ENCODE data around the gene SOBP. TPM values are rescaled to one million over a fixed set of nuclear protein-coding genes. Genes with fewer than 3 reads are reported as not detected.

SOBP gene
- total RNA-seq, 2 donors from 2014 or later: 0.16 TPM; not detected in 1

DNA sequence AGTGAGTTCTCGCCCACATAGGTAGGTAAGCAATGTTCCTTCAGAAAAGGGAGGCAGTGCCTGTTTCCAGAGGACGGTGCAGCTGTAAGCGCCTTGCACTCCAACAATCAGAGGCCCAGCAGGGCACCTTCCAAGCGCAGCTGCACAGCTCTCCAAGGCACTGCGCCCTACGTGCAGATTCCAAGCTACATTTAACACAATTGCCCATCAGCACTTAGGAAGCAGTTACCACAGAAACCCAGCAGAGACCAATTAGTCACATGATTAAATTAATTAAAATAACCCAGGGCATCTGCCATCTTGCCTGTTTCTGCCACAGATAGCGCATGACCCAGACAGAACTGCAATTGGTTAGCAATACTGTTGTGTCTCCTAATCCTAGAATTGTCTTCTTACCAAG, 65.5 kb downstream of the SOBP start:
- ATAC-seq (no peak), DNase-seq (no peak)
- H3K36me3 Mint-ChIP-seq (ENCODE audit: low read depth): no peaks in the 10 kb centered on the region
- no peak overlapping the region for H3K27ac Mint-ChIP-seq
- H3K9me3 ChIP-seq (ENCODE audit: control insufficient read depth, low read length, poor library complexity, severe bottlenecking): no peaks in the 10 kb centered on the region
- no peaks in the 10 kb centered on the region for H3K4me1 Mint-ChIP-seq
- H3K27me3 Mint-ChIP-seq: peaks cover 13% of the 10 kb centered on the region
- H3K4me3 Mint-ChIP-seq: no peak overlapping the region

DNA sequence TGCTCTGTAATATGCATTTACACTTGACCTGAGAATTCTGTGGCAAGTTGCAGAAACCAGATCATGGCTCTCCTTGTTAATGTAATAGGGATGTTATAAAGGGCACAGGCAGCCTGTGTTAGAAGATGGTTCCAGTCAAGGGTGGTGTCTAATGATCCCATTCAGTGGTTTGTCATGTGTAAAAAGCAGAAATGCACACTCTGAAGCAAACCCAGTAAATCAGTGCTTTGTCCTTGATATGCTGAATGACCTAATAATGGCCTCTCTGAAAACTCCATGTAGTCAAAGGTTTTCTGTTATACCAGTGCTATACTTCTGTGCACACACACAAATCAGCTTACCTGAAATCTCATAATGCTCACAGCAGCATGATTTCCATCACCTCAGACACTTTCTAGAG, 66.2 kb downstream of the SOBP start:
- H3K27ac Mint-ChIP-seq: no peak overlapping the region
- H3K9me3 ChIP-seq (ENCODE audit: control insufficient read depth, low read length, poor library complexity, severe bottlenecking): no peaks in the 10 kb centered on the region
- no peak overlapping the region for H3K4me3 Mint-ChIP-seq
- ATAC-seq (no peak), DNase-seq (no peak)
- no peaks in the 10 kb centered on the region for H3K36me3 Mint-ChIP-seq (ENCODE audit: low read depth)
- H3K27me3 Mint-ChIP-seq: peaks cover 16% of the 10 kb centered on the region
- H3K4me1 Mint-ChIP-seq: no peaks in the 10 kb centered on the region

DNA sequence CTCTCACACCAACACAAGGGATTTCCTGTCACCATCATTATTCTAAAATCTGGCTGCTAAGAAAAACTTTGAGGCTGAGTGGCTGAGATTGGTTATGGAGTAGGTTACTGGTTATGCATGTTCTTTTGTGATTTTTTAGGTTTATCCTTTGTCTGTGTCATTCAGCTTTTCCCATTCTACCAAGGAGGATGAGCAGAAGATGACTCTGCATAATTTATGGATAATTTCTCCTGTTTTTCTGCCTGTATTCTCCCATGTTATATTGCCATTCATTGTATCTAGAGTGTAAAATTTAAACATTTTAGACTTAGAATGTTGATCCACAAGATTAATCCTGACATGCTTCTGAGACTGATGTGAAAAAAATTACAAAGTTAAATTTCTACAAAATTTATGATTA, 67.8 kb downstream of the SOBP start:
- ATAC-seq: no peak
- H3K27ac Mint-ChIP-seq: no peak overlapping the region
- no peaks in the 10 kb centered on the region for H3K4me1 Mint-ChIP-seq
- H3K9me3 ChIP-seq (ENCODE audit: control insufficient read depth, low read length, poor library complexity, severe bottlenecking): no peaks in the 10 kb centered on the region
- no peaks in the 10 kb centered on the region for H3K36me3 Mint-ChIP-seq (ENCODE audit: low read depth)
- no peak for DNase-seq
- peaks cover 31% of the 10 kb centered on the region for H3K27me3 Mint-ChIP-seq
- H3K4me3 Mint-ChIP-seq: no peak overlapping the region

DNA sequence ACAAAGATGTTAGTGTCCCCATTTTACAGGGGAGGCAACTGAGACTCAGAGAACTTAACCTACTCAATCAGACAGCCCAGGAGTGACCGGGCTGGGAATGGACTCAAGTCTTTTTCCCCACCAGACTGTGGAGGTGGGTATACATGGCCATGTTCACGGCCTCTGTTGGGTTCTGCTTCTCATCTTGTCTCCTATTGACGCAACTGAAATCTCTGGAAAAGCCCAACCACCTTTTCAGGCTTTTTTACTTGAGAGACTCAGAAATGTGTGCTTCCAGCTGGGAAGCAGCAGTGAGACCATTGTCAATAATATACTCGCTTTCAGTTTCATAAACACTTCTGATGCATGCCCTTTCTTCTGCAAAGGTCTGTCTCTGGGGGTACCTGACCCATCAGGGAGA, 70.7 kb downstream of the SOBP start:
- H3K4me1 Mint-ChIP-seq: no peaks in the 10 kb centered on the region
- no peaks in the 10 kb centered on the region for H3K36me3 Mint-ChIP-seq (ENCODE audit: low read depth)
- no peak overlapping the region for H3K27ac Mint-ChIP-seq
- H3K27me3 Mint-ChIP-seq: peaks cover 44% of the 10 kb centered on the region
- DNase-seq (no peak), ATAC-seq (no peak)
- H3K9me3 ChIP-seq (ENCODE audit: control insufficient read depth, low read length, poor library complexity, severe bottlenecking): no peaks in the 10 kb centered on the region
- H3K4me3 Mint-ChIP-seq: no peak overlapping the region

DNA sequence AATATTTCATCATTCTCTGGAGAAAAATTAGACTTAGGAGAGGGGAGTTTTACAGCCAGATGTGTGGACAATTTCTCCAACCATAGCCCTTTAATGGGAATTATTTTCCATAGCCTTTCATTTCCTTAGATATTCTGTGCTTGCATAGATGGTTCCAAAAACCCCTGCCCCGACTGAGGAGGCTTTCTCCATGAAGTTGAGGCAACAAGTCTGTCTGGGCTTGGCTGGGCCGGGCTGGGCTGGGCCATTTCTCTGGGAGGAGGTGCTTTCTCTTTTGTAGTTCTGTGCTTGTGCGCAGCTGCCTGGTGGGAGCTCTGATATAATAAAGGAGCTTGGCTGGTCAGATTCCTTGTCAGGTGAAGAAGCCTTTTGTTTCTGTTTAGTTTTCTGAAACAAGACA, 71.4 kb downstream of the SOBP start:
- DNase-seq (no peak), ATAC-seq (no peak)
- H3K36me3 Mint-ChIP-seq (ENCODE audit: low read depth): no peaks in the 10 kb centered on the region
- H3K4me3 Mint-ChIP-seq: no peak overlapping the region
- no peak overlapping the region for H3K27ac Mint-ChIP-seq
- H3K27me3 Mint-ChIP-seq: peaks cover 49% of the 10 kb centered on the region
- no peaks in the 10 kb centered on the region for H3K9me3 ChIP-seq (ENCODE audit: control insufficient read depth, low read length, poor library complexity, severe bottlenecking)
- no peaks in the 10 kb centered on the region for H3K4me1 Mint-ChIP-seq

DNA sequence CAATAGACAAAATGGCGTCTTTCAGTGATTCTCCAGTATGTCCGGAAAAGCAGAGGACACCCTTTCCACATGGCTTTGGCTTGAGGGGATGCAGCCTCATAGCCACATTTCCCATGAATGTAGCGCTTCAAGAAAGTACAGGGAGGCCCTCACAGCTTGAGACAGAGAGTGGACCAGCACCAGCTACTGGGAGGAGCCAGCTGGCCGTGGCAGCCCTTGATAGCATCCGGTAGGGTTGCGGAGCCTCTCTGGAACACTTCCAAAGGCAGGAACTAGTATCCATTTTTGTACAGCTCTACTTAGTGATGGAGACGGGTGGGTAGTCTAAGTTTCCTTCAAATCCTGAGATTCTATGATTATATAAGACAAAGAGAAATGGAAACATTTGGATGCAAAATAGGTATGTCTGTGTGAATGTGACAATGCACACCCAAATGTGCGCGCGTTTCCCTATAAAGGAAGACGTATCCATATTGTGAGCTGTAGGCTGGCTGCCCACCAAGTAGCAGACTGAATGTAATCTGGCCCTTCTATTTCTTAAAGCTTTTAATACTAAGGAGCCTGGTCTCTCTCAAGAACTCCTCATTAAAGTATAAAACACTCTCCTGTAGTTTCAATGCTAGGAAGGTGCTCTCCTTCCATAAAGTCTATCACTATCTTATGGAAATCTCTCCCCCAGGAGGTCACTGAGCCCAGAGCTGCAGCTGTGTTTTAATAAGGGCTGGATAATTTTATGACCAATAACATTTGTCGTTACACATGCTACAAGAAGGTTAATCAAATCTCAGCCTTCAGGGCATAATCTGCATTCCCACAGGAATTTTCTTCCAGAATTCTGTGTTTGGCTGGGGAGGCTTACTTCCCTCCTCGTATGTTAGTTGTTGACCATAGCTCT, 74.0 kb downstream of the SOBP start:
- Mint-ChIP-seq H3K27ac (no peak overlapping the region), H3K4me3 (no peak overlapping the region), H3K4me1 (no peaks in the 10 kb centered on the region), H3K36me3 (ENCODE audit: low read depth) (no peaks in the 10 kb centered on the region), H3K27me3 (peaks cover 66% of the 10 kb centered on the region)
- H3K9me3 ChIP-seq (ENCODE audit: control insufficient read depth, low read length, poor library complexity, severe bottlenecking): no peaks in the 10 kb centered on the region
- ATAC-seq (no peak), DNase-seq (no peak)

DNA sequence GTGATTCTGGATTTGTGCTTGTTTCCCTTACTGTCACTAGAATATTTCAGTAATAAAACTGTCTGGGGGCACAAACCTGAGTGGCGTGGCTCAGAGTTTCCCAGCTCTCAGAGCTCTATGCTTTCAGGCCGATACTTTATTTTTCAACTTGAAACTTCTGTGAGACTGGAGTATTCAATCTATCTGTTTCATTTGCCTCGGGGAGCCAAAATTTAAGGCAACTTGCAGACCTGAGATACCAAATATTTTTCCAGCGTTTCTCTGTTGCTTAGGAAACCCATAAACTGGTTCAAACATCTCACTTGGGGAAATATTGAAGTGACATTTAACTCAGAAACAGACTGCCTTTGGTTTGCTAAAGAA, 74.7 kb downstream of the SOBP start:
- no peaks in the 10 kb centered on the region for H3K36me3 Mint-ChIP-seq (ENCODE audit: low read depth)
- H3K27me3 Mint-ChIP-seq: peaks cover 61% of the 10 kb centered on the region
- no peaks in the 10 kb centered on the region for H3K4me1 Mint-ChIP-seq

DNA sequence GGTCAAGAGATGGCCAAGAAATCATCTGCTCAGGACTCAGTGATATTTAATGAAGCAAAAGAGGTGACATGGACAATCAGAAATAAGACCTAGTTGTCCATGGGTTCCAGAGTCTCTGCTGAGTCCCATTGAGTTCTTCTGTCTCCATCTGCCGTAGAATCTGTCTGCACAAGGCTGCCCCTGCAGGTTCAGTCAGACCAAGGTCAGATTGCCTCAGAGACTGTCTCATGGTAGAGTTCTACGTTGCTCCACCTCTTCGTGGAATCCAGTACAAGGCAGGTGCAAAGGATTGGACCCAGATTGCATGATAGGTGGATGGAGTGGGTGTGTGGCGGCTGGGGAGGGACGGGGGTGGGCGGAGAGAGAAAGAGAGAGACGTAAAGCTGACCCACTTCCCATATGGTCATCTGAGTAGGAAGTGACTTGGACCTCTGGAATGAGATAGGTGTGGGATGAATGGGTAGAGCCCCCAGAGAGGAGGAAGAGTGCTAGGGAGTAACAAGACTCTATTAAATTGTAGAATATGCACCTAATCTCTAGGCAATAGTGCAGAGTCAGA, 75.3 kb downstream of the SOBP start:
- DNase-seq (no peak), ATAC-seq (no peak)
- Mint-ChIP-seq H3K36me3 (ENCODE audit: low read depth) (no peaks in the 10 kb centered on the region), H3K27ac (no peak overlapping the region), H3K4me3 (no peak overlapping the region), H3K4me1 (no peaks in the 10 kb centered on the region), H3K27me3 (peaks cover 61% of the 10 kb centered on the region)
- no peaks in the 10 kb centered on the region for H3K9me3 ChIP-seq (ENCODE audit: control insufficient read depth, low read length, poor library complexity, severe bottlenecking)

More for the DNA sequence above, 74.7 kb downstream of the SOBP start:
- Mint-ChIP-seq H3K27ac (no peak overlapping the region), H3K4me3 (no peak overlapping the region)
- ATAC-seq (no peak), DNase-seq (no peak)
- no peaks in the 10 kb centered on the region for H3K9me3 ChIP-seq (ENCODE audit: control insufficient read depth, low read length, poor library complexity, severe bottlenecking)

DNA sequence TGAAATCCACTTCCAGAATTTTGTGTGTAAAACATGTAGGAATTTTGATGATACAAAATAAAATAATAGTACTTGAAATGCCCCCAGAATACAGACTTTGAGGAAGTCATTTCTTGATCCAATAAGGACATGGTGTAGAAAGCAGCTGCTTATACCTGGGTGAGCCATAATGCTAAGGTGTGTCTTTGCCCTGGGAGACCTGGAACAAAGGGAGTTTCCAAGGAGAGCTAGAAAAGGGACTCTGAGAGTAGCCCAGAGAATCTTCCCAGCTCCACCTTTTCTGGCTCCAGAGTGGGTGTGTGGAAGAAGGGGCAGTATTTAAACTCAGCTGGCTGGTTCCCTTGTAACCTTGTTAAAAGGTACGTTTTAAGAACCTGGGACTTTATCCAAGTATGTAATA, 77.7 kb downstream of the SOBP start:
- Mint-ChIP-seq H3K27ac (no peak overlapping the region), H3K27me3 (peaks cover 47% of the 10 kb centered on the region), H3K4me1 (no peaks in the 10 kb centered on the region), H3K36me3 (ENCODE audit: low read depth) (no peaks in the 10 kb centered on the region), H3K4me3 (no peak overlapping the region)
- ATAC-seq (no peak), DNase-seq (no peak)
- H3K9me3 ChIP-seq (ENCODE audit: control insufficient read depth, low read length, poor library complexity, severe bottlenecking): no peaks in the 10 kb centered on the region

DNA sequence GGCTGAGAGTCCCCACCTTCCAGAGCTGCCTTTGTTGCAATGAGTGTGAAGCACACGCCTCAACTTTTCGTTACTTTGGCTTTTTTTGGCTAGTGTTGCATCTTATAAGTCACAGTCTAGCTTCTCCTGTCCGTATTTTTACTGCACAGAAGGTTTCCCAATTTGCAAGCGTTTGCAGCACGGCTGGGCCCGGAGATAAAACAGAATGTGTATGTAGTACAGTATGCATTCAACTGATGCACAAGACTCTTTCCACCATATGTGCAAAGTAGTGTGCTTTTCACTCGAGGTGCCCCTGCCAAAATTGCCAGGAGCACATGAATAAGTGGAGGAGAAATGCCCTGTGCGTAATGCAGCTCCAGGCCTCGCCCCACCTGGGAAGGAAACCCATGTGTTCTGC, 79.6 kb downstream of the SOBP start:
- Mint-ChIP-seq H3K27ac (no peak overlapping the region), H3K4me3 (no peak overlapping the region), H3K27me3 (peaks cover 46% of the 10 kb centered on the region), H3K4me1 (no peaks in the 10 kb centered on the region), H3K36me3 (ENCODE audit: low read depth) (no peaks in the 10 kb centered on the region)
- no peak for DNase-seq
- ATAC-seq: no peak
- no peaks in the 10 kb centered on the region for H3K9me3 ChIP-seq (ENCODE audit: control insufficient read depth, low read length, poor library complexity, severe bottlenecking)

DNA sequence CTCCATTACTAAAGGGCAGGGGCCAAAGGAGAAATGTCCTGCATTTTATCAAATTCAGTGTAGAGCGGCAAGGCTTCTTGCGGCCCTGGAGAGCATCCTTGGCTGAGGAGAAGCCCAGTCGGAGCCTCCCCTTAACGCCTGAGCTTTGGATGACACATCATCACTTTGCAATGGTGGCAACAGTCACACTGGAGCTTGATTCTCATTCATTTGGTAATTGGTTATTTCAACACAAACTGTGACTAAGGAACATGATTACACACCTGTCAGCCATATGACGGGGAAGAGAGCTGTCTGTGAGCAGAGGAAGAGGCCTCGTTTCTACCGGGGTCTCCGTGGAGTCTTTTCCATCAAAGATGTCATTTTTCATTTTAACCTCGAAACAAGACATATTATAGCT, 81.4 kb downstream of the SOBP start:
- ATAC-seq: no peak
- Mint-ChIP-seq H3K4me1 (no peaks in the 10 kb centered on the region), H3K27ac (no peak overlapping the region)

DNA sequence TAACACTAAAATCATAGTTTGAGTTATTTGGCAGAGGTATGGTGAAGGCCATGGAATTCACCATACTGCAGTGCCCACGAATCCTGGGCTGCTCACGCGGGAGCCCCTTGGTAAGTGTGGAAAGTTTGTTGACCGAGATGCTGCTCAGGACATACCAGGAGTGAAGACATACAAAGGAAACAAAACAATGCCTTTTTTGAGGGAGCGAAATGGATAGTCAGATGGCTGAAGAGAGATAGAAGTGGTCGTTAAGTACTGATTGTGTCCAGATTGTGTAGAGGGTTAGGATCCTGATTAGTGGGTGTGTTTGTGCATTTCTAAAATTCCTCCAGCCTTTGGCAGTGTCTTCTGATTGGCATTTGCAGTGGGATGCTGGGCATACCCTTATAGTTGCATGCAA, 83.0 kb downstream of the SOBP start:
- H3K9me3 ChIP-seq (ENCODE audit: control insufficient read depth, low read length, poor library complexity, severe bottlenecking): no peaks in the 10 kb centered on the region
- H3K27ac Mint-ChIP-seq: no peak overlapping the region
- peaks cover 49% of the 10 kb centered on the region for H3K27me3 Mint-ChIP-seq
- H3K4me1 Mint-ChIP-seq: no peaks in the 10 kb centered on the region
- no peak for ATAC-seq
- no peak for DNase-seq
- no peak overlapping the region for H3K4me3 Mint-ChIP-seq
- no peaks in the 10 kb centered on the region for H3K36me3 Mint-ChIP-seq (ENCODE audit: low read depth)

More for the DNA sequence above, 81.4 kb downstream of the SOBP start:
- peaks cover 48% of the 10 kb centered on the region for H3K27me3 Mint-ChIP-seq
- no peak for DNase-seq
- H3K36me3 Mint-ChIP-seq (ENCODE audit: low read depth): no peaks in the 10 kb centered on the region
- no peaks in the 10 kb centered on the region for H3K9me3 ChIP-seq (ENCODE audit: control insufficient read depth, low read length, poor library complexity, severe bottlenecking)
- H3K4me3 Mint-ChIP-seq: no peak overlapping the region

DNA sequence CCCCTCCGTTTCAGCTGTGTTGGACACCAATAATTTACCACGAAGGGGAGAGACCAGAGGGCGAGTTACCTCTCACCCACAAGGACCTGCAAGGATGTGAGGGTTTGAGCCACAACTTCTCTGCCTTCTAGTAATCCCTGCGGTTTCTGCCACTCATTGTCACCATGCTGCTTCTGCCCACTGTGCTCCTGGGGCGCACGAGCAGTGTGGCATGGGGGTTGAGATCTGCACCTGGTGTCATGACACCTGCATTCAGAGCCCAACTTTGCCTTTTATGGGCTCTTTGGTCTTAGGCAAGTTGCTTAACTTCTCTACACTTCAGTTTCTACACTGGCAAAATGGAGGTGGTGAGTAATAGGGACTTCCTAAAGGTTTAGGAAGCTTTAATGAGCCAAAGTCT, 84.9 kb downstream of the SOBP start:
- Mint-ChIP-seq H3K4me1 (no peaks in the 10 kb centered on the region), H3K36me3 (ENCODE audit: low read depth) (no peaks in the 10 kb centered on the region), H3K27me3 (peaks cover 45% of the 10 kb centered on the region), H3K4me3 (no peak overlapping the region), H3K27ac (no peak overlapping the region)
- no peak for DNase-seq
- H3K9me3 ChIP-seq (ENCODE audit: control insufficient read depth, low read length, poor library complexity, severe bottlenecking): no peaks in the 10 kb centered on the region
- ATAC-seq: no peak

DNA sequence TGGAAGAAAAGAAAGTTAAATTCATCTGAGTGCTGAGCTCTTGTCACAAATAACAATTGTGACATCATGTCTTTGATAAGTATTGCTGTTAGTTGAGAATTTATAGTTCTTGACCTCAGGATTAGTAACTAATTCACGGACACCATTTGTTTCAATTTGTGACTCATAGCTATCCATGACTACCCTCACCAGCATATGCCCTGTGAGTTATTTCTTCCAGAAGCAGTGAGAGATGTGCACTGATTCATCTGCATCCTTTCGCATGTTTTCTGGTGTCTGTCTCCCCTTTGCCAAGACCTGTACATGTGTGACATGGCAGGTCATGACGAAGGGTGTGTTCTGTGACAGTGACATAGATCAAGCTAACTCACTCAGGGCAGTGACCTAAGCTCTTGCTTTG, 86.9 kb downstream of the SOBP start:
- Mint-ChIP-seq H3K27me3 (peaks cover 61% of the 10 kb centered on the region), H3K27ac (no peak overlapping the region), H3K4me3 (no peak overlapping the region), H3K4me1 (no peaks in the 10 kb centered on the region), H3K36me3 (ENCODE audit: low read depth) (peaks cover 3% of the 10 kb centered on the region)
- no peaks in the 10 kb centered on the region for H3K9me3 ChIP-seq (ENCODE audit: control insufficient read depth, low read length, poor library complexity, severe bottlenecking)
- DNase-seq: no peak
- no peak for ATAC-seq
